Fibroblast of villous mesenchyme (primary cell): ENCODE results near the gene MAZ. TPM values are rescaled to one million over a fixed set of nuclear protein-coding genes. Genes with fewer than 3 reads are reported as not detected.
"Not testable (repeated sequence)": the region's sequence is repeated elsewhere in the genome, so short reads cannot be mapped to it uniquely, and the experiment has no call there.

Experiments used
- DNase-seq: peaks from one replicate; pipeline ENCODE4 v3.0.0-alpha.2; 2010; ENCODE audit warnings: low read depth
- H3K4me3 ChIP-seq: 2 replicates; pipeline ENCODE4 v1.5.1; 2011; ENCODE audit warnings: low read depth, mild to moderate bottlenecking, low read length
- CTCF ChIP-seq: IDR thresholded peaks from 2 replicates; pipeline ENCODE4 v1.5.1; 2012; ENCODE audit warnings: low read depth, mild to moderate bottlenecking, low read length; ENCODE audit not compliant: insufficient read depth
- total RNA-seq: library from RNA; depleted of rRNA; stranded (reverse); fragments of >200 nt; gene quantifications from 2 replicates; pipeline ENCODE4 v1.2.3, GENCODE V29; 2012

Gene MAZ
- total RNA-seq, 1 donor = 166 TPM

- no peak for TF ChIP-seq CTCF
- no peak for DNase-seq
- H3K4me3 ChIP-seq = no peak overlapping the region
Measured at GRCh38 chr16:29765167-29766032, 40.9 kb upstream of the MAZ start.

GRCh38 chr16:29766571-29766970 is 39.8 kb upstream of the MAZ start:
- no peak for TF ChIP-seq CTCF
- DNase-seq = no peak

GRCh38 chr16:29767062-29767461 is 39.3 kb upstream of the MAZ start:
- no peak for TF ChIP-seq CTCF
- no peak overlapping the region for H3K4me3 ChIP-seq
- no peak for DNase-seq

More at GRCh38 chr16:29766571-29766970, 39.8 kb upstream of the MAZ start:
- no peak overlapping the region for H3K4me3 ChIP-seq

- no peak overlapping the region for H3K4me3 ChIP-seq
- no peak for DNase-seq
- no peak for TF ChIP-seq CTCF
Measured at GRCh38 chr16:29769507-29769906, 36.8 kb upstream of the MAZ start.

- no peak for TF ChIP-seq CTCF
- no peak overlapping the region for H3K4me3 ChIP-seq
- DNase-seq = no peak
Measured at GRCh38 chr16:29770250-29770929, 35.9 kb upstream of the MAZ start.

- H3K4me3 ChIP-seq, DNase-seq: not testable (repeated sequence)
Measured at GRCh38 chr16:29772330-29772729, 34.0 kb upstream of the MAZ start.

- TF ChIP-seq CTCF = no peak
- H3K4me3 ChIP-seq = no peak overlapping the region
- no peak for DNase-seq
Measured at GRCh38 chr16:29774730-29775129, 31.6 kb upstream of the MAZ start.
